Stimulated activated CD4-positive, alpha-beta T cell treated with anti-CD3 and anti-CD28 coated beads, Interleukin-12 subunit alpha, Interleukin-12 subunit beta, amount 100 ng/mL, for 4 hours (primary cell): ENCODE results near the gene SCN3A.

ENCODE experiments used
- DNase-seq: peaks from one replicate; pipeline ENCODE4 v3.0.0-alpha.2; 2020

Gene SCN3A

GRCh38 chr2:165109915-165110314 lies 93.9 kb downstream of the SCN3A start:
- no peak for DNase-seq

- no peak for DNase-seq
Observed at GRCh38 chr2:165105926-165106325, 97.9 kb downstream of the SCN3A start.

GRCh38 chr2:165087933-165088901 lies 115.6 kb downstream of the SCN3A start:
- no peak for DNase-seq

- DNase-seq: no peak
Observed at GRCh38 chr2:165086337-165086736, 117.5 kb downstream of the SCN3A start.

GRCh38 chr2:165083326-165083725 lies 120.5 kb downstream of the SCN3A start:
- no peak for DNase-seq

GRCh38 chr2:165082479-165082878 lies 121.4 kb downstream of the SCN3A start:
- no peak for DNase-seq

GRCh38 chr2:165081276-165081675 lies 122.6 kb downstream of the SCN3A start:
- no peak for DNase-seq

GRCh38 chr2:165079432-165079831 lies 124.4 kb downstream of the SCN3A start:
- no peak for DNase-seq

GRCh38 chr2:165078913-165079312 lies 124.9 kb downstream of the SCN3A start:
- no peak for DNase-seq

GRCh38 chr2:165074884-165075283 lies 129.0 kb downstream of the SCN3A start:
- DNase-seq: no peak

- DNase-seq: no peak
Observed at GRCh38 chr2:165074323-165074722, 129.5 kb downstream of the SCN3A start.

GRCh38 chr2:165070076-165070475 lies 133.8 kb downstream of the SCN3A start:
- no peak for DNase-seq

- DNase-seq: no peak
Observed at GRCh38 chr2:165069151-165069550, 134.7 kb downstream of the SCN3A start.

GRCh38 chr2:165068487-165068757 lies 135.4 kb downstream of the SCN3A start:
- DNase-seq: no peak

- DNase-seq: no peak
Observed at GRCh38 chr2:165067643-165068486, 136.0 kb downstream of the SCN3A start.

- no peak for DNase-seq
Observed at GRCh38 chr2:165064743-165065142, 139.1 kb downstream of the SCN3A start.

GRCh38 chr2:165060411-165060810 lies 143.4 kb downstream of the SCN3A start:
- no peak for DNase-seq

GRCh38 chr2:165058476-165059265 lies 145.2 kb downstream of the SCN3A start:
- no peak for DNase-seq

- DNase-seq: no peak
Observed at GRCh38 chr2:165057931-165058330, 145.9 kb downstream of the SCN3A start.

GRCh38 chr2:165057308-165057707 lies 146.5 kb downstream of the SCN3A start:
- no peak for DNase-seq

- no peak for DNase-seq
Observed at GRCh38 chr2:165056564-165056963, 147.3 kb downstream of the SCN3A start.

- no peak for DNase-seq
Observed at GRCh38 chr2:165055082-165055851, 148.6 kb downstream of the SCN3A start.
